ENCODE results near the gene ADGRB2.

ADGRB2 gene

GRCh38 chr1:31745946-31746670, 18.0 kb downstream of the ADGRB2 start:
- peaks cover 24% of the 10 kb centered on the region for H3K4me1 ChIP-seq (ENCODE audit: low read length)
- H2AFZ ChIP-seq (ENCODE audit: low read length): peak overlapping the region; percentile 51; the same call in 1 of the 2 replicates
- H3K36me3 ChIP-seq (replicated peaks; ENCODE audit: insufficient read depth, low read length): no peaks in the 10 kb centered on the region
- no peaks in the 10 kb centered on the region for H3K9me2 ChIP-seq (replicated peaks; ENCODE audit: insufficient read depth, low read length)
- H3K9me3 ChIP-seq (replicated peaks; ENCODE audit: insufficient read depth, low read length): no peaks in the 10 kb centered on the region
- H3K27ac ChIP-seq (ENCODE audit: low read length): no peak overlapping the region
- DNase-seq: no peak
- no peak for TF ChIP-seq EZH2 (optimal IDR thresholded peaks at IDR 0.05; ENCODE audit: low read depth, low read length)
- TF ChIP-seq CTCF (IDR thresholded peaks at IDR 0.05; ENCODE audit: low read length): no peak
- no peak for TF ChIP-seq EZH2phosphoT487 (IDR thresholded peaks at IDR 0.05; ENCODE audit: low read length)
- no peaks in the 10 kb centered on the region for H3K79me2 ChIP-seq (ENCODE audit: low read length)
- no peaks in the 10 kb centered on the region for H3K27me3 ChIP-seq (replicated peaks; ENCODE audit: insufficient read depth, low read length)
- no peak overlapping the region; the same call in 1 of the 2 replicates for H3K4me2 ChIP-seq (ENCODE audit: low read depth, low read length)
- no peaks in the 10 kb centered on the region for H4K20me1 ChIP-seq (ENCODE audit: insufficient read depth, low read length)
- H3K4me3 ChIP-seq (ENCODE audit: low read length): no peak overlapping the region
- H3F3A ChIP-seq (ENCODE audit: insufficient read depth, low read length): peaks cover 10% of the 10 kb centered on the region
- no peak overlapping the region for H3K9ac ChIP-seq (ENCODE audit: low read length)

GRCh38 chr1:31745096-31745945, 18.8 kb downstream of the ADGRB2 start:
- Histone ChIP-seq H3K4me1 (ENCODE audit: low read length) (peaks cover 24% of the 10 kb centered on the region), H3K36me3 (replicated peaks; ENCODE audit: insufficient read depth, low read length) (no peaks in the 10 kb centered on the region), H4K20me1 (ENCODE audit: insufficient read depth, low read length) (no peaks in the 10 kb centered on the region), H3K27me3 (replicated peaks; ENCODE audit: insufficient read depth, low read length) (no peaks in the 10 kb centered on the region), H3K4me2 (ENCODE audit: low read depth, low read length) (peak overlapping the region; percentile 55), H3K4me3 (ENCODE audit: low read length) (peak overlapping the region; percentile 26), H3K9ac (ENCODE audit: low read length) (peak overlapping the region; percentile 36; the same call in 1 of the 2 replicates), H3K27ac (ENCODE audit: low read length) (peak overlapping the region; percentile 82), H3F3A (ENCODE audit: insufficient read depth, low read length) (peaks cover 10% of the 10 kb centered on the region), H3K79me2 (ENCODE audit: low read length) (no peaks in the 10 kb centered on the region), H3K9me2 (replicated peaks; ENCODE audit: insufficient read depth, low read length) (no peaks in the 10 kb centered on the region), H3K9me3 (replicated peaks; ENCODE audit: insufficient read depth, low read length) (no peaks in the 10 kb centered on the region), H2AFZ (ENCODE audit: low read length) (peak overlapping the region; percentile 51)
- peak; percentile 82 for TF ChIP-seq CTCF (IDR thresholded peaks at IDR 0.05; ENCODE audit: low read length)
- no peak for TF ChIP-seq EZH2phosphoT487 (IDR thresholded peaks at IDR 0.05; ENCODE audit: low read length)
- no peak for TF ChIP-seq EZH2 (optimal IDR thresholded peaks at IDR 0.05; ENCODE audit: low read depth, low read length)
- peak; percentile 72 for DNase-seq

GRCh38 chr1:31744165-31744888, 19.8 kb downstream of the ADGRB2 start:
- Histone ChIP-seq H3K4me3 (ENCODE audit: low read length) (peak overlapping the region; percentile 26), H4K20me1 (ENCODE audit: insufficient read depth, low read length) (no peaks in the 10 kb centered on the region), H3F3A (ENCODE audit: insufficient read depth, low read length) (peaks cover 10% of the 10 kb centered on the region), H3K9ac (ENCODE audit: low read length) (peak overlapping the region; percentile 36; the same call in 1 of the 2 replicates), H3K9me3 (replicated peaks; ENCODE audit: insufficient read depth, low read length) (no peaks in the 10 kb centered on the region), H3K9me2 (replicated peaks; ENCODE audit: insufficient read depth, low read length) (no peaks in the 10 kb centered on the region), H3K36me3 (replicated peaks; ENCODE audit: insufficient read depth, low read length) (no peaks in the 10 kb centered on the region), H3K27ac (ENCODE audit: low read length) (peak overlapping the region; percentile 82), H3K79me2 (ENCODE audit: low read length) (no peaks in the 10 kb centered on the region), H3K4me1 (ENCODE audit: low read length) (peaks cover 24% of the 10 kb centered on the region), H3K27me3 (replicated peaks; ENCODE audit: insufficient read depth, low read length) (no peaks in the 10 kb centered on the region), H3K4me2 (ENCODE audit: low read depth, low read length) (peak overlapping the region; percentile 55), H2AFZ (ENCODE audit: low read length) (peak overlapping the region; percentile 16)
- DNase-seq: peak; percentile 95
- TF ChIP-seq EZH2 (optimal IDR thresholded peaks at IDR 0.05; ENCODE audit: low read depth, low read length) (no peak), EZH2phosphoT487 (IDR thresholded peaks at IDR 0.05; ENCODE audit: low read length) (no peak), CTCF (IDR thresholded peaks at IDR 0.05; ENCODE audit: low read length) (no peak)

Measured in MM.1S (cell line).